ENCODE data around the gene HSDL1.

Gene HSDL1

GRCh38 chr16:84110527-84110926 lies 34.5 kb downstream of the HSDL1 start:
- no peak for DNase-seq (ENCODE audit: low read depth in 1 of 2, low spot score in 1 of 2)

- DNase-seq (ENCODE audit: low read depth in 1 of 2, low spot score in 1 of 2) = no peak
Measured at GRCh38 chr16:84109598-84110335, 35.2 kb downstream of the HSDL1 start.

- DNase-seq (ENCODE audit: low read depth in 1 of 2, low spot score in 1 of 2) = no peak
Measured at GRCh38 chr16:84107921-84108320, 37.1 kb downstream of the HSDL1 start.

DNA sequence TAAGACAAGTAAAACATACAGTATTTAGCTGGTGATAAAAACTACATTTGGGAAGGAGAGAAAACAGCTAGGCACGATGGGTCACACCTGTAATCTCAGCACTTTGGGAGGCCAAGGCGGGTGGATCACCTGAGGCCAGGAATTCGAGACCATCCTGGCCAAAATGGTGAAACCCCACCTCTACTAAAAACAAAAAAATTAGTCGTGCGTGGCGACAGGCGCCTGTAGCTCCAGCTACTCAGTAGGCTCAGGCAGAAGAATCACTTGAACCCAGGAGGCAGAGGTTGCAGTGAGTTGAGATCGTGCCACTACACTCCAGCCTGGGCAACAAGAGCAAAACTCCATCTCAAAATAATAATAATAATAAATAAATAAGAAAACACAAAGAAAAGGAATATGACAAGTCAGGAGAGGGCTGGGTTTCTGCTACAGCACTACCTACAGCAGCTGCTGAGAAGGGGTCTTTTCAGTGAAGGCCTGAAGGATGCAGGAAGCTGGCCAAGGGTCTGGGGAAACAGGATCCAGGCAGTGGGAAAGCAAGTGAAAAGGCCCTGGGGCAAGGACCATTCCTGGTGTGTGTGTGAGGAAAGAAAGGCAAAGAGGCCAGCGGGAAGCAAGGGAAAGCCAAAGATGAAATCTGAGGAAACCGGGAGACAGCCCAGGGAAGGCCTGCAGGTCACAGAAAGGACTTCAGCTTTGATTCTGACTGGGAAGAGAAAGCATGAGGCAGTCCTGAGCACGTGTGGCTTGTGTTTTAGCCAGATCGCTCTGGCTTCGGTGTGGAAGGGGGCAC lies 38.8 kb downstream of the HSDL1 start:
- DNase-seq (ENCODE audit: low read depth in 1 of 2, low spot score in 1 of 2) = no peak

DNA sequence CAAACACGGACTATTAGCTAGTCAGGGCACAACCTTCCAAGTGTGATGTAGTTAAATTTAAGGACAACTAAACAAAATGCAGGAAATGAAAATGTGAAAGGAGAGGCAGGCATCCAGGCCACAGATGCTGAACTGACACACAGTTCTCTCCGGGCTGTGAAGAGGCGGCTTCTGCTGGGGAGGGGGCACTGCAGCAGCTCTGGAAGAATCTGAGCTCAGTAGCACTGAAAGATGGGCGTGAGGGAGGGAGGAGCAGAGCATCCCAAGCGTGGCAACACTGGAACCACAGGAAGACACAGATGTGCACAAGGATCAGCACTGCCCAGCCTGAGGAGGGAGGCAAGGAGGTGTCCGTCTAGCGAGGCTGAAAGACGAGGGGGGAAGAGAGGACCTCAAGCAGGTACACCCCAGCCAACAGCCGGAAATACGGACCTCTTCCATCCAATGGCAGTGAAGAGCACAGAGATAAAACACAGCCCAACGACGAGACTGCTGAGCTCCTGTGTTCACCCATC lies 39.6 kb downstream of the HSDL1 start:
- DNase-seq (ENCODE audit: low read depth in 1 of 2, low spot score in 1 of 2) = no peak

- no peak for DNase-seq (ENCODE audit: low read depth in 1 of 2, low spot score in 1 of 2)
Measured at GRCh38 chr16:84104231-84104630, 40.7 kb downstream of the HSDL1 start.

- DNase-seq (ENCODE audit: low read depth in 1 of 2, low spot score in 1 of 2) = no peak
Measured at GRCh38 chr16:84103678-84104077, 41.3 kb downstream of the HSDL1 start.

GRCh38 chr16:84098939-84099338 lies 46.0 kb downstream of the HSDL1 start:
- no peak for DNase-seq (ENCODE audit: low read depth in 1 of 2, low spot score in 1 of 2)

DNA sequence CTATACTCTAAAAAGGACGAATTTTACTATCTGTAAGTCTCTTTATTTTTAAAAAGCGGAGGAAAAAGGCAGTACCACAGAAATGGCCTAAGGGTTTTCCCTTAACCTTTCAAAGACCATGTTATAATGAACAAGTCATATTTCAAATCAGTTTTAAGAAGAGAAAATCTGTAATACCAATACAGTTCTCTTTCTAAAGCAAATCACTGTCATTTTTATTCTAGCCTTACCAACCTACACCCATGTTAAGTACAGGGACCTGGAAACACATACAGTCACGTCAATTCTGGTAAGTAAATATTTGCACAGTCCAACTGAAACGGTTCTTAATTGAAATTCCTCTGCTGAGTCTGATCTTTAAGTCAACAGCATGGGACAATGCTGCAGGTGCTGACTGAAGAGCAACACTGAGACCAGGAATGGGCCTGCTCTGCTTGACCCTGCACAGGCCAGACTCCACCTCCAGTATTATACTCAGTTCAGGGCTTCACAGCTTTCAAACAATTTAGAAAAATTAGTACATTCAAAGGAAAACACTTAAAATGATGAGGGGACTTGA lies 48.5 kb downstream of the HSDL1 start:
- no peak for DNase-seq (ENCODE audit: low read depth in 1 of 2, low spot score in 1 of 2)

DNA sequence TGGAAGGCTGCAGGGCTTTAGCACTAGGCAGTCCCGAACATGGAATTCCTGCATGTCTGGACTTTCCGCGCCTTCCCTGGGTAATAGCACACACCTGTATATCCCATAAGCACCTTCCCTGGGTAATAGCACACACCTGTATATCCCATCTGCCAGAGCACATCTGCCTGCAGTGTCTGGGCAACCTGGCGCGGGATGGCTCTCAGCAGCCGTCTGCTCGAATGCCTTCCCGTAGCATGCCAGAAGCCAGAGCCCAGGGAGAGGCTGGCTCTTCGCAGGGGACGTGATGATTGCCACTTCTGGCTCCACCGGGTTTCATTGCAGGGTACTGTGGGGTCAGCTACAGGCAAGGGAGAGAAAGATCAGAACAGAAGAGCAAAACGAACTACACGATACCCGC lies 49.5 kb downstream of the HSDL1 start:
- DNase-seq (ENCODE audit: low read depth in 1 of 2, low spot score in 1 of 2) = no peak

GRCh38 chr16:84093879-84094270 lies 51.1 kb downstream of the HSDL1 start:
- no peak for DNase-seq (ENCODE audit: low read depth in 1 of 2, low spot score in 1 of 2)

DNA sequence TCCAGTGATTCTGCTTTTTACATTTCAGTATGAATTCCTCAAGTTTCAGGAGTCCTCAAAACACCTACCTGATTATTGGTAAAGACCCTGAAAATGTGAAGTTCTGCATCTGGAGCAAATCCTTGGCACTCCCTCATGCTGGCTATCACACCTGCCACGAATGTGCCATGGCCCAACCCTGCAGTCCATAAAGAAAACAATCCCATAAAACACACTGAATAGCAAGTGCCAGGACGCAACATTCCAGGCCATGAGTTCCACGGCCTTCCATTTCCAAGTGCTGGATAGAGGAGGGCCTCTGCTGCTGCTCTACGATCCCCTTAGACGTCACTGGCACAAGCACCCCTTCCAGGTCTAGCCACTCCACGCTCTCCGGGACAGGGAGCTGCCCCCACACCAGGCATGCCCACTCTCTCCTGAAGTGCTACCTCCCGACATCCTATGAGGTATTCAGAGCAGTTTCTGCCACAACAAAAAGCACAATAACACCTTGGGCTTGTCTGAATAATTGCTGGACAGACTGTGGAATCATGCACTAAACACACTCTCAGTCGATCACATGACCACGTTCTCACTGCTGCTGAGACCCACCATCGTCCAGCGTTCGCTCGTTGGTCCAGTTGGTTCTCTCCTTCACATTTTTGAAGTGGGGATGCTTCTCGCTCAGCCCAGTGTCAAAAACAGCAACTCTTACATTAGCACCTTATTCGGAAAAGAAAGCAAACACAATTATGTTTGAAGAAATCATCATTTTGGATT lies 51.7 kb downstream of the HSDL1 start:
- no peak for DNase-seq (ENCODE audit: low read depth in 1 of 2, low spot score in 1 of 2)

GRCh38 chr16:84091460-84091859 lies 53.5 kb downstream of the HSDL1 start:
- no peak for DNase-seq (ENCODE audit: low read depth in 1 of 2, low spot score in 1 of 2)

- no peak for DNase-seq (ENCODE audit: low read depth in 1 of 2, low spot score in 1 of 2)
Measured at GRCh38 chr16:84090211-84090610, 54.8 kb downstream of the HSDL1 start.

GRCh38 chr16:84088695-84089395 lies 56.1 kb downstream of the HSDL1 start:
- peak in 1 of 2 donors; percentile 20 for DNase-seq (ENCODE audit: low read depth in 1 of 2, low spot score in 1 of 2)

GRCh38 chr16:84087466-84088151 lies 57.4 kb downstream of the HSDL1 start:
- no peak for DNase-seq (ENCODE audit: low read depth in 1 of 2, low spot score in 1 of 2)

- no peak for DNase-seq (ENCODE audit: low read depth in 1 of 2, low spot score in 1 of 2)
Measured at GRCh38 chr16:84087001-84087400, 58.0 kb downstream of the HSDL1 start.

GRCh38 chr16:84086341-84086740 lies 58.6 kb downstream of the HSDL1 start:
- no peak for DNase-seq (ENCODE audit: low read depth in 1 of 2, low spot score in 1 of 2)

GRCh38 chr16:84085773-84086172 lies 59.2 kb downstream of the HSDL1 start:
- no peak for DNase-seq (ENCODE audit: low read depth in 1 of 2, low spot score in 1 of 2)

DNA sequence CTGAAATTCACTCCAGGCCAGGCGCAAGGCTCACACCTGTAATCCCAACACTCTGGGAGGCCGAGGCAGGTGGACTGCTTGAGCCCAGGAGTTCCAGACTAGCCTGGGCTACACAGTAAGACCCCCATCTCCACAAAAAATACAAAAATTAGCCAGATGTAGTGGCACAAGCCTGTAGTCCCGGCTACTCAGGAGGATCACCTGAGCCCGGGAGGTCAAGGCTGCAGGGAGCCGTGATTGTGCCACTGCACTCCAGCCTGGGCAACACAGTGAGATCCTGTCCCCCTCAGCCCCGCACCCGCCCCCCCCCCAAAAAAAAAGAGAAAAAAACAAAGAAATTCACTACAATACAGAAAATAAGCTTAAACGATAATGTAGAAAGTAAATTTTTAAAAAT lies 59.7 kb downstream of the HSDL1 start:
- no peak for DNase-seq (ENCODE audit: low read depth in 1 of 2, low spot score in 1 of 2)
